Esophagus muscularis mucosa (tissue), 3 donors: Measurements from ENCODE around the gene SPIRE1.

ENCODE experiments used
- POLR2A ChIP-seq: fragments of 450-650 bp; IDR thresholded peaks from one replicate; pipeline ENCODE4 v1.6.1; 2017; ENCODE audit warnings: antibody characterized with exemption, moderate library complexity, mild to moderate bottlenecking, low read depth
- TF ChIP-seq, protein P1 (sequence below), 3 experiments: fragments of 200-600 bp in 2 of 3; fragments of 450-650 bp in 1 of 3; sonication (generic) in 2 of 3; IDR thresholded peaks; one replicate each; pipeline ENCODE4 v1.5.1; 2017 to 2019; ENCODE audit warnings: antibody characterized with exemption in 3 of 3, mild to moderate bottlenecking in 2 of 3, moderate library complexity in 1 of 3

DNA sequence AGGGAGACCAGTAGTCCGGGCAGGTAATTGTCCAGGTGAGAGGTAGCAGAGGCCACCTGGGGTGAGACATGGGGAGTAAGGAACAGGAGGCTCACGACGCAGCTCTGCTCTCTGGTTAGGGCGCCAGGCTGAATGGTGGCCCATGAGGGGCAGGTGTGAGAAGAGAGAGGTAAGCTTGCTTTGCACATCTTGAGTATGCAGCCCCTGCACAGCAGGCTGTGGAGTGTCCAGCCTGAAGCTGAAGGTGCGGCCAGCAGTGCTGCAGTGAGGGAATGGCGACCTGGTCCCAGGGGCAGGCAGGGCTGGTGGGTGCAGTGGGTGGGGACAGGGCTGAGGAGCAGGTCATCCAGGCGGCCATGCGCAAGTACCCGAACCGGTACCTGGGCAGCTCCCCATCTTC, 234.5 kb downstream of the SPIRE1 start:
- TF ChIP-seq, protein P1, sequence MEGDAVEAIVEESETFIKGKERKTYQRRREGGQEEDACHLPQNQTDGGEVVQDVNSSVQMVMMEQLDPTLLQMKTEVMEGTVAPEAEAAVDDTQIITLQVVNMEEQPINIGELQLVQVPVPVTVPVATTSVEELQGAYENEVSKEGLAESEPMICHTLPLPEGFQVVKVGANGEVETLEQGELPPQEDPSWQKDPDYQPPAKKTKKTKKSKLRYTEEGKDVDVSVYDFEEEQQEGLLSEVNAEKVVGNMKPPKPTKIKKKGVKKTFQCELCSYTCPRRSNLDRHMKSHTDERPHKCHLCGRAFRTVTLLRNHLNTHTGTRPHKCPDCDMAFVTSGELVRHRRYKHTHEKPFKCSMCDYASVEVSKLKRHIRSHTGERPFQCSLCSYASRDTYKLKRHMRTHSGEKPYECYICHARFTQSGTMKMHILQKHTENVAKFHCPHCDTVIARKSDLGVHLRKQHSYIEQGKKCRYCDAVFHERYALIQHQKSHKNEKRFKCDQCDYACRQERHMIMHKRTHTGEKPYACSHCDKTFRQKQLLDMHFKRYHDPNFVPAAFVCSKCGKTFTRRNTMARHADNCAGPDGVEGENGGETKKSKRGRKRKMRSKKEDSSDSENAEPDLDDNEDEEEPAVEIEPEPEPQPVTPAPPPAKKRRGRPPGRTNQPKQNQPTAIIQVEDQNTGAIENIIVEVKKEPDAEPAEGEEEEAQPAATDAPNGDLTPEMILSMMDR (IDR thresholded peaks at IDR 0.05), result no peak
- TF ChIP-seq POLR2A, result no peak
